Esophagus (tissue), 2 donors: ENCODE results near the gene BANK1. TPM values are rescaled to one million over a fixed set of nuclear protein-coding genes. Genes with fewer than 3 reads are reported as not detected.
A peak's percentile ranks its signal among the peaks of the same experiment; 100 is the strongest.

Experiments
- H3K27ac ChIP-seq, 2 donors: one replicate each; pipeline ENCODE4 v1.5.1; 2013; ENCODE audit warnings: low read depth in 2 of 2, mild to moderate bottlenecking in 2 of 2, inconsistent platforms in 1 of 2, low read length in 1 of 2, moderate library complexity in 1 of 2
- H3K27me3 ChIP-seq, 2 donors: one replicate each; pipeline ENCODE4 v1.6.1; 2013; ENCODE audit warnings: low read length in 2 of 2, control low read depth in 1 of 2, mild to moderate bottlenecking in 1 of 2; ENCODE audit not compliant: insufficient read depth in 2 of 2, control insufficient read depth in 1 of 2
- H3K36me3 ChIP-seq, 2 donors: one replicate each; pipeline ENCODE4 v1.6.1; 2013; ENCODE audit warnings: low read length in 1 of 2; ENCODE audit not compliant: control insufficient read depth in 2 of 2, insufficient read depth in 2 of 2
- H3K4me1 ChIP-seq, 2 donors: one replicate each; pipeline ENCODE4 v1.6.1; 2013; ENCODE audit warnings: low read length in 1 of 2; ENCODE audit not compliant: control insufficient read depth in 2 of 2, insufficient read depth in 2 of 2
- H3K4me3 ChIP-seq, 2 donors: one replicate each; pipeline ENCODE4 v1.5.1; 2013; ENCODE audit warnings: low read length in 2 of 2, mild to moderate bottlenecking in 2 of 2, low read depth in 1 of 2, moderate library complexity in 1 of 2
- H3K9me3 ChIP-seq, 2 donors: one replicate each; pipeline ENCODE4 v1.6.1; 2013; ENCODE audit warnings: mild to moderate bottlenecking in 2 of 2, low read depth in 1 of 2, low read length in 1 of 2, moderate library complexity in 1 of 2; ENCODE audit not compliant: control insufficient read depth in 2 of 2, insufficient read depth in 1 of 2
- WGBS, 2 donors: extraction: QIAGEN DNeasy Blood & Tissue Kit; methylation state at CpG; one replicate each; pipeline ENCODE4 v1.1.7; 2013; 5-methylcytosine and 5-hydroxymethylcytosine counted together
- polyA plus RNA-seq, 2 donors: library from polyadenylated mRNA; stranded (reverse); fragments of 200-250 nt; gene quantifications; one replicate each; pipeline ENCODE4 v1.2.3, GENCODE V29; 2013
- donor health status: healthy with polysubstance abuse.
- donor health status: Bipolar disorder and iron deficiency.

The BANK1 gene
- polyA plus RNA-seq, 2 donors, result 0.16 to 0.39 TPM

DNA sequence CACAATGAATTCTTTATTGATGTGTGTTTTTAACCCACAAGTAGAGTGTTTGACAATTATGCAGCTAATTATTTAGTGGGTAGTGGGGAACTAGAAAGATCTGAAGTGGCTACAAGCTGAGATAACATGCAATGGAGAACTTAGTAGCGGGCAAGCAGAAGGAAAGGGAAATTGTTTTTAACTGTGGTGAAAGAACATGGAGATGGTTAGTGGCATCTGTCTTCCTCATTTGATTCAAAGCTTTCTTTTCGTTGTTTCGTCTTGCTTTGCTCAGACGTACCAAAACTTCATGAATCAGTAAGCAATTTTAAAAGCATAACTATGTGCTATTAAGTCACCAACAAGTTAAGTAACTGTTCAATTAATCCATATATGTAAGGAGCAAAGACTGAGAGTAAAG is 169.9 kb downstream of the BANK1 start:
- H3K36me3 ChIP-seq, result no peaks in the 10 kb centered on the region
- no peak overlapping the region for H3K4me3 ChIP-seq
- no peak overlapping the region for H3K27ac ChIP-seq
- WGBS, 2 donors, result 86 to 92% methylated on average over 4 of the region's 4 CpGs
- H3K9me3 ChIP-seq, result no peaks in the 10 kb centered on the region
- H3K27me3 ChIP-seq, result no peaks in the 10 kb centered on the region
- H3K4me1 ChIP-seq, result no peaks in the 10 kb centered on the region

DNA sequence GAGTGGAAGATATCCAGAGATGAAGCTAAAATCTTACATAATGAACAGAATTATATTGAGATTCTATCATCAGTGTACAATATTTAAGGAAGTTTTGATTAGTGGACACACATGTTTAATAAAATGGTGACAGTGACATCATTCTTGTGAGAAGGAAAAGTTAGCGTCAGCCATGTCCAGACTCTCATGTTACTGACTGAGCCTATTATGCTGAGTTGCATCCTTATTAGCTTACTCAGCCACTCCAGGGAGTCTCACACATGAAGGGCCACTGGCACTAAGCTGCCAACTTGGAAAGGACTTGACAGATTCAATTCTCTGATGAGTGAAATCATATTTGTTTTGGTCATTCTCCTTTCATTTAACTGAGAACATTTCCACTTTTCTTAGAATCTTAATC is 170.6 kb downstream of the BANK1 start:
- H3K9me3 ChIP-seq, result no peaks in the 10 kb centered on the region
- H3K36me3 ChIP-seq, result no peaks in the 10 kb centered on the region
- no peak overlapping the region for H3K4me3 ChIP-seq
- 84 to 93% methylated on average over 1 of the region's 1 CpG for WGBS, 2 donors
- H3K27me3 ChIP-seq, result no peaks in the 10 kb centered on the region
- H3K27ac ChIP-seq, result no peak overlapping the region
- no peaks in the 10 kb centered on the region for H3K4me1 ChIP-seq

DNA sequence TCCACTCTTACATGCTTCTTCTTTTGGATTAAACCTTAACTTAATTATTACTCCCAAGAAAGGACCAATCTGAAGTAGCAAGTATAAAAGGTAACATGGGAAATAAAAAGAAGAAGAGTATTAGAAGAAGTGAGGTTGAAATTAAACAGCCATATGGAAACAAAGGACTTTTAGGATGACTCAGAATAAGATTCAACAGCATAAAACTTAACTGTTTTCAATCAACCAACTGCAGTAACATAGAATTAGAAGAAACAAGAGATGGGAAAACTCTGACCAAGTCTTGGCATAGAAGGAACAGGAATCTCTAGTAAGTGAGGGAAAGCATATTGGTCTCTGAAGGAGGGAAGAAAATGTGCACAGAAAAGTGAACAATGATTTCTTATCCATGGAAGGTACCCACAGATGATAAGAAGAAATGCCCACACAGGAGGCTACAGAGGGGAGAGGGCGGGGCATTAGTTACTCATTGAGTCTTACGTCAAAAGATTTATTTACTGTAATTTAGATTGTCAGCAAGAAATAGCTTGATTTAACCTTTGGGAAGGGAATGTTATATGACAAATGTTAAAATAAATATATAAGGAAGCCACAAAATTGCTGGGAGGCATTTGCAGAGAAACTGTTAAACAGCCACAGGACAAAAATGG is 177.3 kb downstream of the BANK1 start:
- no peaks in the 10 kb centered on the region for H3K9me3 ChIP-seq
- WGBS, 2 donors, result 84 to 85% methylated on average over 2 of the region's 2 CpGs
- H3K4me1 ChIP-seq, result no peaks in the 10 kb centered on the region
- H3K36me3 ChIP-seq, result no peaks in the 10 kb centered on the region
- no peak overlapping the region for H3K4me3 ChIP-seq
- H3K27me3 ChIP-seq, result no peaks in the 10 kb centered on the region
- no peak overlapping the region for H3K27ac ChIP-seq

DNA sequence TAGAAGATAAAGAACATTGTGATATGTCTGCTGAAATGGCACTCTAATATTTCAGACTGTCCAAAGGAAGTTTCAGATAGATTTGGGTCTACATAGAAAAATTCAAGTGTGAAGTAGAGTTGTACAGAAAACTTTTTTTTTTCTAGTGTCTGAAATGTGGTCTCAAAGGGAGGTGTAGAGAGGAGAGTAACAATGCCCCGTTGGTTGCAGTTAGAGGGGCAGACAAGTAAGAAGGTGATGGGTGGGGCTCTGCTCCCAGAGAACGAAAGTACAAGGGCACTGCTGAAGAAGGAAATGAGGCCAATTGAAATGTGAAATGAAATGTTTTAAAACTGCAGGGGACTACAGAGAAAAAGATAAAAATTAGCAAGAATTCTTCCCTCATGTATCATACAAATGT is 177.8 kb downstream of the BANK1 start:
- Histone ChIP-seq H3K27ac (no peak overlapping the region), H3K27me3 (no peaks in the 10 kb centered on the region), H3K4me1 (no peaks in the 10 kb centered on the region), H3K4me3 (no peak overlapping the region), H3K9me3 (no peaks in the 10 kb centered on the region), H3K36me3 (no peaks in the 10 kb centered on the region)
- WGBS, 2 donors, result 68 to 78% methylated on average over 2 of the region's 2 CpGs

DNA sequence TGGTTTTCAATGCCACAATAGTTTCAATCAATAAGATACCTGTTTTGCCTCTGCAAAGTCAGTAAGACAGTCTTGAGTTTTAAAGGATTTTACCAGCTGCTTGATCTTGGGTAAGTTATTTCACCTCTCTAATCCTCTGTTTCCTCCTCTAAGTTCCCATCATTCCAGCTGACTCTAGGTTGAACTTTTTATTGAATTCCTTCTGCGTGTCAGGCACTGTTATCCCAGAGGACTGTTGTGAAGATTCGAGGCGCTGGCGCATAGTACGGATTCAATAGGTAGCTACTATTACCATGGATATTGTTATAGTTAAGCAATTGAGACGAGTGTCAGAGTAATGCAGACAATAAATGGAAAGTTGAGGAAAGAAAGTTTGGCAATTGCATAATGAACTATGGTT is 179.4 kb downstream of the BANK1 start:
- Histone ChIP-seq H3K4me3 (no peak overlapping the region), H3K4me1 (no peaks in the 10 kb centered on the region), H3K36me3 (no peaks in the 10 kb centered on the region), H3K27ac (no peak overlapping the region), H3K27me3 (no peaks in the 10 kb centered on the region), H3K9me3 (no peaks in the 10 kb centered on the region)
- WGBS, 2 donors, result 78 to 82% methylated on average over 6 of the region's 6 CpGs

DNA sequence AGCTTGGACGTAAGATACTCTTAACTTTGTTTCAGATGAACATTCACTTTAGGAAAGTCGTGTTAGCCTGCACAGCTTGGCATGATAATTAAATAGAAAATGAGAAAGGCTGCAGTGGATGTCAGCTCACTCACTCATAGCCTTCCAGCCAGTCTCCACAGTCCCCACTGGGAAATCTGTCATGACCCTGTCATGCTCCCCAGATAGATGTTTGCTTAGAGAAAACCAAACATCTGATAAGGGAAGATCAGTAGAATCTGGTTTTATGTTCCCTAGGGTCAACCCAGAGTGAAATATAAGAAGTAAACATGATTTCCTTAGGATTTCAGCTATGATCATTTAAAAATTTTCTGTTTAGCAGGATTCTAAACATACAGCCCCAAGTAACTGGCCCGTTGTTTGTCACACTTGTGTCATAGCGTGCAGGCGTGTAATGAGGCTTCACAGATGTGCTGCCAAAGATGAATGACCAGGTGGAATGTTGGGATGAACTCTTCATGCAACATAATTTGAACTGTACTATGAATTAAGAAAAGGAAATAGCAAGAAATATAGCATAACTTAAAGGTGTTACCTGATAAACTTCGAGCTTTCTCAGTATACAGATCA is 180.1 kb downstream of the BANK1 start:
- H3K4me1 ChIP-seq, result no peaks in the 10 kb centered on the region
- 64 to 67% methylated on average over 6 of the region's 6 CpGs for WGBS, 2 donors

DNA sequence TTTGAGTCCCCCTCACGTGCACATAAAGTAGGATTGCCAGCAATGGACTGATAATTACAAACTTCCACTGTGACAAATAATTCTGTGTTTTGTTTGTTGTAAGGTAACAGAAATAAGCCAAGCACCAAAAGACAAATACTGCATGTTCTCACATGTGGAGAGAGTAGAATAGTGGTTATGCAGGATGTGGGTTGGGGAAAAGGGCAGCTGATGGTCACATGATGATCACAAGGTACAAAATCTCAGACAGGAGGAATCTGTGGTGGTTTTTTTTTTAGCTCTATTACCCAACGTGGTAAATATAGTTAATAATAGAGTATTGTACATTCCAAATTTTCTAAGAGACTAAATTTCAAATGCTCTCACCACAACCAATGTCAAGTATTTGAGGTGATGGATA is 182.3 kb downstream of the BANK1 start:
- H3K27ac ChIP-seq, result no peak overlapping the region
- H3K4me3 ChIP-seq, result no peak overlapping the region
- WGBS, 2 donors, result 53 to 55% methylated on average over 2 of the region's 2 CpGs
- H3K27me3 ChIP-seq, result no peaks in the 10 kb centered on the region
- H3K4me1 ChIP-seq, result no peaks in the 10 kb centered on the region
- H3K9me3 ChIP-seq, result no peaks in the 10 kb centered on the region
- no peaks in the 10 kb centered on the region for H3K36me3 ChIP-seq

More for the DNA sequence above, 180.1 kb downstream of the BANK1 start:
- no peaks in the 10 kb centered on the region for H3K9me3 ChIP-seq
- H3K36me3 ChIP-seq, result no peaks in the 10 kb centered on the region
- H3K27ac ChIP-seq, result no peak overlapping the region
- no peaks in the 10 kb centered on the region for H3K27me3 ChIP-seq
- no peak overlapping the region for H3K4me3 ChIP-seq

DNA sequence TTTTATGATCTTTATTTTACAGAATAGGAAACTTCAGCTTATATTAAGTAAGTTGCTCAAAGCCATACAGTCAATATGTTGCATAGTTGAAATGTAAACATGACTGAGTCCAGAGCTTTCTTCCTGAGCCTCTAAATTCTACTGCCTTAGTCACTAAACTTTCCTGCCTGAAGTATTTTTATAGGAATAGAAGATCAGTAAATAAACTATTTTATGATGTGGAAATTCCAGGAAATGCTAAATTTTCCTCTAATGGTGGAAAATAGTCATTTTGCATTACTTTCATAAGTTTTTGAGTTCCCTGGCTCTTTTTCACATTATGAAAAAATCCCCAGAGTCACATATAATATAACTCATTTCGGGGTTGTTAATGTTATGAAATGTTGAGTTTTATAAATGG is 182.8 kb downstream of the BANK1 start:
- no peaks in the 10 kb centered on the region for H3K36me3 ChIP-seq
- H3K27ac ChIP-seq, result no peak overlapping the region
- H3K4me3 ChIP-seq, result no peak overlapping the region
- no peaks in the 10 kb centered on the region for H3K4me1 ChIP-seq
- no peaks in the 10 kb centered on the region for H3K27me3 ChIP-seq
- 78 to 81% methylated on average over 1 of the region's 1 CpG for WGBS, 2 donors
- no peaks in the 10 kb centered on the region for H3K9me3 ChIP-seq

DNA sequence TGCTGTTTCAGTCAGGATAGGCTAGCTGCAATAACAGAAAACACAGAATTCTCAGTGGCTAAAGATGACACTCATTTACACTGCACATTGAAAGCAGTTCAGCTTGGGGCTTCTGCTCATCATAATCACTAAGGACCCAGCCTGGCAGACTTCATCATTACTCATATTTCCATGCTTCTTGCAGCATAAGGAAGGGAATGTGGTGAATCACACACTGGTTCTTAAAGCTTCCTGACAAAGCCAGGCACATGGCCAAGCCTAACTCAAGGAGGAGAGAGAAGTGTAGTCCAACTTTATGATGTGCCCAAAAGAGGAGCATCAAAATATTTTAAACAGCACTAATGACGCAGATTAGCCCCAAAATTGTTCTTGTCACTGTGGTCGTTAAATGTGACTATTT is 186.5 kb downstream of the BANK1 start:
- Histone ChIP-seq H3K36me3 (no peaks in the 10 kb centered on the region), H3K4me3 (no peak overlapping the region), H3K9me3 (no peaks in the 10 kb centered on the region), H3K27ac (no peak overlapping the region), H3K27me3 (no peaks in the 10 kb centered on the region), H3K4me1 (no peaks in the 10 kb centered on the region)
- WGBS, 2 donors, result 22 to 40% methylated on average over 2 of the region's 2 CpGs

DNA sequence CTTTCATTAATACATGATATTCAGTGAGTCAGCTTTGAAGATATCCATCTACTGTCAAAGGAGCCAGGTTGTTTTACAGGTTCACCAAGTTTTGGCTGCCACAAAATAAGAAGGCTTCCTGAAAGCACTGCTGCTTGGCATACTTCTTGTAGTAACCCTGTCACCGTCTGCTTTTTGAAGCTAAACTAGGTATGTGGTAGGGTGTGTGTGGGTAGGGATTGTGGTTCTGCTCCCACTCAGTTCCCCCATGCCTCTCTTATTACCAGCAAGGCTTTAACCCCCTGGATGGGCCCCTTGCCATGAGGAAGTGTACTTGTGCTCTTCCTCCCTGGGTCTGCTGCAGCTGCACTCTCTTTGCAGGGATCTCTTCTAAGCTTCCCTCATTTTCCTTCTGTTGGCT is 191.2 kb downstream of the BANK1 start:
- H3K36me3 ChIP-seq, result no peaks in the 10 kb centered on the region
- H3K9me3 ChIP-seq, result no peaks in the 10 kb centered on the region
- no peaks in the 10 kb centered on the region for H3K27me3 ChIP-seq
- no peak overlapping the region for H3K4me3 ChIP-seq
- no peaks in the 10 kb centered on the region for H3K4me1 ChIP-seq
- H3K27ac ChIP-seq, result peak overlapping the region; percentile 81 to 88
- WGBS, 2 donors, result 24 to 33% methylated on average over 1 of the region's 1 CpG
